GM11168 (cell line): ENCODE data around the gene TMEM17.

ENCODE experiments used
- in situ Hi-C: fragments of 300-500 bp; cut with MboI; formaldehyde crosslinking; loops from one replicate; pipeline ENCODE4 v1.12.0; 2022; ENCODE audit warnings: low sequenced_read_pairs; ENCODE audit not compliant: unreplicated experiment

TMEM17 gene

DNA sequence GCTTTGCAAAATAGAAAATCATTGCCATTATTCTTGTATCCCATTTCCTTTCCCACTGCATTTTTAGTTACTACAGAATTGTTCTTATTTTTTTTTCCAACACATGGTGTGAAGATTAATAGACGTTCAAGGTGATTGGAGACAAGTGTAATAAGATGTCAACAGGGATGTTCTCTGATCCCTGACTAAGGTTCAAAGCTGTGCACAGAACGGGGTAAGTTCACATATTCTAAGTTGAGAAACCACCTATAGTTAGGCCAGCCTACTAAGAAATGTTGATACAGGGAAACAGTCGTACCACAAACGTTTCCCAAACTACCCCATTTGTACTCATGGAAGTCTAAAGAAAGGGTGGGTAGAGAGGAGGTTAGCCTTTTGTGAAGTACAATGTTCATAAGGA is 6.4 kb upstream of the TMEM17 start:
- in situ Hi-C loops = no loop called here

DNA sequence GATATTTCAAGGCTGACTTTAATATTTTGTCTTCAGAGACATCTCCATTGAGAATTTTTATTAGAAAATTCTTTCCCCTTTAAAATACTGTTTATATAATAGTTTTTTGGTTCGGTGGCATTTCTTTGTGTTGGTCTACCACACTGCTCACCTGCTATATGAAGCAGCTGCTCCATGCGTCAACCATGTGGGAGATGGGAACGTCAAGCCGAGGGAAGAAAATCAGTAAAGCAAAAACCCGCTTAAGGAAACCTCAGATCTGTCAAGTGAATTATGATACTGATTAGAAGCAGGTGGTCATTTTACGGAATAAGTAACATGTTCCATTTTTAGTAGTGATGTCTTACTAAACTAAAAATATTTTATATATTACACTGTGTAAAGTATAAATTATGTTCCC is 5.6 kb upstream of the TMEM17 start:
- in situ Hi-C loops = no loop called here

DNA sequence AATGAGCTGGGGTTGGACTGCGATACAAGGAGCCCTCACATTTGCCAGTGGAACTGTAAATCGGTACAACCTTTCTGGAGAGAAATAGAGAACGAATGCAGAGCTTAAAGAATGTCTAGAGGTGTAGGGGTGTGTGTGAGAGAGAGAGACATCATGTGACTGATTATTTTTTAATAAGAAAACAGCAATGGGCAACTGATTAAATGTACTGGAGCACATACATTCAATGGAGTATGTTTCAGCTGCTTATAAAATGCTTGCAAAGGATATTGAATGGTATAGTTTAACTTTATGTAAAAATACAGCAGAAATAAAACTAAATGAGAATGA is 391 bp upstream of the TMEM17 start:
- in situ Hi-C loops = no loop called here

DNA sequence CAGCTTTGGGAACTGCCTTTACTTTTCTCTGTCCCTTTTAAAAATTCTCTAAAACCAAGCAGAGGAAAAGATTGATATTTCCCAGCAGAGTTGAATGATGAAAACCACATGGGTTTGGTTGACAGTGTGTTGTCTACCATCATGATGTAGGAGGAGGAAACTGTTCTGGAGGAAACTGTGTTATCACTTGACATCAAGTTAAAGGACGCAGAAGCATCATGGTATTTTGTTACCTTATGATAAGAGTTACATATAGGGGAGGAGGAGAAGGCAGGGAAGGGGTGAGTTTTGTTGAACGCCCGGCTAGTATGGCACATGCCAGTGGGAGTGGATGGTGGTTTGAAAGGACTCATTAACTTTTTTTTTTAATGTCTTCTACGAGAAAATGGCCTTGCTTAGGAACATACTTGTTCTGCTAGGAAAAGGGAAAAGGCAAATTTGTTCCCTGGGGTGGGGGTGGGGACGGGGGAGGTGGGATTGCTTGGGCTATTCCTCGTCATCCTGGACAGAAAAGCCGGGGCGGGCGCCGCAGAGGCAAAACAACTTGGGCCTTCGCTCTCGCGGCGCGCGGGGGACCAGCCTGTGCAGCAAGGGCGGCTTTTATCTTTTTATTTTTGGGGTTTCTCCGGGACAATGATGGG is 766 bp downstream of the TMEM17 start:
- in situ Hi-C loops = no loop called here

DNA sequence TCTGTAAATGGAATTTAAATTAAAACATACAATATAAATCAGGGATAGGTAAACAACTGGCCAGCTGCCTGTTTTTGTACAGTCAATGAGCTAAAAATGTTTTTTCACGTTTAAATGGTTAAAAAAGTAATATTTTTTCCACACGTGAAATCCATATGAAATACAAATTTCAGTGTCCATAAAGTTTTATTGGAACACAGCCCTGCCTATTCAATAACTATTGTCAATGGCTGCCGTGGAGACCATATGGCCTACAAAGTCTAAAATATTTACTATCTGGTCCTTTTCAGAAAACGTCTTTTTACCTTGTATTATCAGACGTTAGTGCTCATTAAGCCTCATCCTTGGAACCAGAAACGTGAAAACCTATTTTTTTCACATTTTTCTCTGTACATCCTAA is 1.3 kb downstream of the TMEM17 start:
- in situ Hi-C loops = no loop called here

DNA sequence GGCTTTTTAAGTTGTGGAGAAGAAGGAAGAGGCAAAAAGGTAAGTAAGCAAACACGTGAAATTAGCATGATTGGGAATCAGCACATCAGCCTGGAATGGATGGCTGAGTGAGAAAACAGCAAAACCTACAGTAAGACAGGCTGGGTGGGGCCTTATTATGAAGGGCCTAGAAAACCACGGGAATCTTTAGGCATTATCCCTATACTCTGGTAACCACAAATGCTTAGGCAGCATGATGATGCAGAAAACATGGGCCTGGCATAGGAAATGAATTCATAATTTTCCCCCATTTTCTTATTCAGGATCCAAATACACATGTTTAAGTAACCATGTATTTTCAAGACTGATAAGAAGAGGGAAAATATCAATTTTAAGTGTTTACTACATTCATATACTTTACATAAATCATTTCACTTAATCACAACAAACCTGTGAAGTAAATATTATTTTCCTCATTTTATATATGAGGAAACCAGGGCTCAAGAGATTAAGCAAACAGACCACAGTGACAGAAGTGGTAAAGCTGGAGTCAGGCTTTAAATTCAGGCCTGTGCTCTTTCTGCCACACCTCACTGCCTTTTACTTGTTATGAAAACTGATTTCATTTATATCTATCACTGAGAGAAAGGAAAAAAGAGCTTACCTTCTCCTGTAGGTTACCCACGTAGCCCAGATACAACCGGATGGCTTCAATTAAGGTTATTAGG is 4.0 kb downstream of the TMEM17 start:
- in situ Hi-C loops = no loop called here

DNA sequence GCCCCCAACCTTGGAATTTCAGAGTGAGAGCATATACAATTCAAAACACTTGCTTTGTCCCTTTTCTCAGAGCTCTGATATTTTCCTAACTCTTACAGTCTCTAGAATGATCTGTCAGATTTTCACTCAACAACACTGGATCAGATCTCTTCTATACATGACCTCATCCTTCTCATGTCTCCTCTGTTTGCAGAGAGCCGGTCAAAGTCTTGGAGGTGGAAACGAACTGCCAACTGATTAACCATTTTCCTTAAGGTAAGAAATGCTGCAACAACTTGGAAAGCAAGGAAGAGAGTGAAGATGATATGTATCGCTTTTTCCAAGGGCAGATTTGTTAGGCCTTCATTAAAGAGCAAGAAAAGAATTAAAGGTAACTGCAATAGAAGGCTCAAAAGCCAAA is 4.9 kb downstream of the TMEM17 start:
- in situ Hi-C loops = no loop called here

DNA sequence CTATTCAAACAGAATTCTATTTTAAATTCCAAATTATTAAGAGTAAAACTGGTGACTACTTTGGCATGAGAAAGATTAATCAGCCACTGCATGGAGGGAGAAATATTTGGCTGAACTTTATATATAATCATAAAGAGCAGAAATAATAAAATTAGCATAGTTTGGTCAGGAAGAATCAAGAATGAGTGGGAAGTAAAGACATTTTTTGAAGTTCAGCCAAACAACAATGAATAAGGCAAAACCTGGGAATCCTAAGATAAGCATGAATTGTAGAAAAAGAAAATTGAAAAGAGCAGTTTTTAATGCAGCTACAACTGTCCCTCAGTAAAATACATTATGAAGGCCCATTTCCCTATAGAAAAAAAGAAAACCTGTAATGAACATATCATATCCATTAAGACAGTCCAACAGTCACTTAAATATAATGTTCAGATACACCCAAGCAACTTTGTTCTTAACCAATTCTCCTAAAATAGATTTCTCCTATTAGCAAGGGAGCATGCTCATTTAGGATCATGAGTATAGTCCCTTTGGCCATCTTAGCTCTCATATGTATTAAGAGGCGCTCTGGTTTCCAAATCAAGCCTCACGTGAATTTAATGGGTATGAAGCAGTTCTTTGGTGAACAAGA is 6.5 kb downstream of the TMEM17 start:
- in situ Hi-C loops = no loop called here

DNA sequence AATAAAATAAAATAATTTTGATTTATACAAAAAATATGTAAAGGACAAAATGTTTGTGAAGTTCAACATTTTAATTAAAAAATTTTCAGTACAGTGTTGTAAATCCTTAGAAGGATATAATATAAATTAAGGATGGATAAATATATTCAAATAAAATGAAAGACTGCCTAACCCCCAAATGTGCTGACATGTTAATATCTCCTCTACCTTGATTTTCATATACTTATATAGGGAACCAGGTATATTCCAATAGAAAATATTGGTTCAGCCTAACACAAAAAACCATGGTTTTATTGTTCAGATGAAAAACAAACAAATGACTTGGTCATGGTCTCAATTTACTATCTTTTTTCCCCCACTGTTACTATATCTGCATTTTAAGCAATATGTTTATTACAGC is 7.3 kb downstream of the TMEM17 start:
- in situ Hi-C loops = no loop called here

DNA sequence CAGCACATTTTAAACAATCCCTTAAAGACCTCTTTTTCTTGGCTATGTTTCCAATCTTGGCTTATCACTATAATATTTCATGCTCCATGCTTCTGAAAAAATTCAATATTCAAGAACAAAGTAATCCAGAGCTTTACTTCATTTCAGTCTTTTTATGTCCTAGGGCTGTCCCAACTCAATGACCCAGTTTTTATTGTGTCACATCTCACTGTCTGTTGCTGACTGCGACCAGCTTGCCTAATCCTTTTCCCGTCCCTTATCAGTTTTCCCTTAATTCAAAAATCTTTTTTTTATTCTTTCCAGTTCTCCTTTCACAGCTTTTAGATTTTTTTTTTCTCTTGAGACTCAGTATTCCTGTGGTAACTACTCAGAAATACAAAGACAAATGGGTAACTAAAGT is 10.2 kb downstream of the TMEM17 start:
- in situ Hi-C loops = no loop called here

DNA sequence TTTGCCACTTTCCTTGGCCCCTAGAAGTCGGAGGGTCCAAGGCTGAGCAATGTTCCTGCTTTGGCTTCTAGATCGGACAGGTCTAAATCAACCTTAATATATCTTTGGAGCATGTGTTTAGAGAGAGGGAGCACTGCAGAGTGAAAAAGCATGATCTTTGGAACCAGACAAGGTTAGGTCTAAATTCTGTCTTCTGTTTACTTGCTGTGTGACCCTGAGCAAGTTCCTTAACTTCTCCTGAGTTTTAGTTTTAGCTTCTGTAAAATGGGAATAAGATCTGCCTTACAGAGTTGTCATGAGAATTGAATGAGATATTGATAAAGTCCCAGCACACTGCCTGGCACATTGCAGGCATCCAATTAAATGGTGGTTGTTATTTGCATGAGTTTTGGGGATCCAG is 13.9 kb downstream of the TMEM17 start:
- in situ Hi-C loops = no loop called here

DNA sequence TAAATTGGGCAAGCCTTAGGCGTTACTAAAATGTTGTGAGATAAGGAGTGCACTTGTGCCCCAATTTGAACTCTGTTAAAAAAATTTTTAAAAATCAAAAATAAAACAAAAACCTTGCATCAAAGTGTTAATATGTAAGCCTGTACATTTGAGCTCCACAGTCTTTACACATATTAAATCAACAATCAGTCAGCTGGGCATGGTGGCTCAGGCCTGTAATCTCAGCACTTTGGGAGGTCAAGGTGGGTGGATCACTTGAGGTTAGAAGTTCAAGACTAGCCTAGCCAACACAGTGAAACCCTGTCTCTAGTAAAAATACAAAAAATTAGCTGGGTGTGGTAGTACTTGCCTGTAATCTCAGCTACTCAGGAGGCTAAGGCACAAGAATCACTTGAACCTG is 16.3 kb downstream of the TMEM17 start:
- in situ Hi-C loops = no loop called here

DNA sequence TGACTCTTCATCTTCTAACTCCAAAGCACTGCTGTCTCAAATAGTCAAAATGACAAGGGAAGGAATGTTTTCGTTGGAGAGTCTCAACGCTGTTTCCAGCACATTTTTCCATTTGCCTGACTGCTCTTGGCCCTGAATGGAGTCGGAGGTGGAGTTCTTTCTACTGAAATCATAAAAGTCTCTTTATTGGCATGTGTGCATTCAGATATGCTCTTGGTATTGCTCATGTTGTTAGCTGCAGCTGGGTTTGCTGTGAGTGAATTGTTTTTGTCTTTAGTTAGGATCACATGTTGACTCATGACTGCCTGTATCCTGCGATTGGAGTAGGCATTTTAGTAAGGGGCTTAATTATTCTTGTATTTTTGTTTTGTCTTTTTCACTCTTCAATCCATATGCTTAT is 16.8 kb downstream of the TMEM17 start:
- in situ Hi-C loops = no loop called here

DNA sequence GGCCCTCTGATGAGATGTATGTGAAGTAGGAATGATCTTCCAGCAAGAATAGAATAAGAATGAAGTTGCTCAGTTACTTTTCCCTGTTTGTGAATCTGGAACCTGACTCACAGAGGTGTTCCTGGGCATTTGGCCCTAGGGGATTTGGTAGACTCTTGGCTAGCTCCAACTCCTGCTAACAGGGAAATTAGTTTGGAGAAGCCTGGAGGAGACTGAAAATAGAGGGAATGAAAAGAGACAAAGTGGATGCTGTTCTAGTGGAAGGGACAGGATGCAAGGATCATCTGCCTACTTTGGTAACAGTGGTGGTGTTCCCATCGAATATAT is 19.6 kb downstream of the TMEM17 start:
- in situ Hi-C loops = no loop called here

DNA sequence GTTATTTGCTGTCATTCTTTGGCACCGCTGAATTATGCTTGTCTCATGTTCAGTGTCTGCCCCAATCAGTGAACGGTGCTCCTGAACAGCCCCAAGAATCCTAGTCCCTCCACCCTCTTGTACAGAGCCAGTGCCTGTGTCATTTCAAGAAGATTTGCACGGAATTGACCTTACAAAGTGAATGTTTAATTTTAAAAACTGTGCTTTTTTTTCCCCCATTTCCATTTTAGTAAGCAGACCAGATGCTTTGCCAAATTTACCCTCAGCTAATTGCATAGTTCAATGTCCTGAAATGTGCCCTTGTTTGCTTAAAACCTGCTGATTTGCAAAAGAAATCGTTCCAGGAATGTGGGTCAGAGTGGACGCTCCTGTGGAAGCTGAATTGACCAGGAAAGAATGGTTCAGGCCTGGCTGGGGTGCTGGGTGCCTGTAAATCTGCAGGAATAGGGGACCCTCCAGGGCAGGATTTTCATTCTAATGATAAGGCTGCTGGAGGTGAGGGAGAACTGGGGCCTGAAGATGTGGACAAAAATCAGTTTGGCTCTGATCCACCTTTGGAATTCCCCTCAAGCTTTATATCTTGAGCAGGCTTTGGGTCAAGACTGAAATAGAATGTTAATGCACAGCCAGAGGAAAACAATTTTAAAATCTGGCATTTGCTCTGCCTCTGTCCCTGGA is 20.1 kb downstream of the TMEM17 start:
- in situ Hi-C loops = no loop called here

DNA sequence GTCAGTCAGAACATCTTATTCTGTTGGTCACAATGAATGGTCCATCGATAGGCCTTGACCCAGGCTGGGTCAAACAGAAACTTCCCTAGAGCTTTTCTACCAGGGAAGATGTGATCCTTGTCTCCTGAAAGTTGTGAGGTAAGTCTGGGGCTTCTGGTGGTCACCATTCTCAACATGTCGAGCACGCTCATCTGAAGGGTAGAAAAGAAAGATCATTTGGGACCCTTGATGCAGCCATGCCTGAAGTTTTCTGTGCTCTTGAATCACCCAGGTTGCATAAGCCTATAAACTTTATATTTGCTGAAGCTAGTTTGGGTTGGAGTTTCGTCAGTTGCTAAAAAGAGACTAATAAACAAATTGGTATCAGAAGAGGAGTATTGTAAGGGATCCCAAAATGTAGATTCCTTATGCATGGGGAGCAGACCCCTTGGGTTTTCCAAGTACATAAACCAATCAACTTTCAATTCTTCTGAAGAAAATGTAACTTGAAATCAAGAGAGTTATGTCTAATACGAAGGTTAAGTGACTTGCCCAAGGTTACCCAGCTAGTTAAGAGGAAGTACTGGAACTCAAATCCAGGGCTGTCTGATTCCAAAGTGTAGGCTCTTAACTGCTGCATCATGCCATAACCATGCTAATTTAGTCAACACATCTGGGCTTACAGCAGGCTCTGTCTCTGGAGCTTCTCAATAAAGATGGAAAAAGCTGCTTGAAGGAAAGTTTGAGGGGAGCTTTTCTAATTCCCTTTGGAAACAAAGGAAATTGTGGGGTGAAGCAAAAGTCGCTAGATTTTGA is 23.2 kb downstream of the TMEM17 start:
- in situ Hi-C loops = no loop called here

DNA sequence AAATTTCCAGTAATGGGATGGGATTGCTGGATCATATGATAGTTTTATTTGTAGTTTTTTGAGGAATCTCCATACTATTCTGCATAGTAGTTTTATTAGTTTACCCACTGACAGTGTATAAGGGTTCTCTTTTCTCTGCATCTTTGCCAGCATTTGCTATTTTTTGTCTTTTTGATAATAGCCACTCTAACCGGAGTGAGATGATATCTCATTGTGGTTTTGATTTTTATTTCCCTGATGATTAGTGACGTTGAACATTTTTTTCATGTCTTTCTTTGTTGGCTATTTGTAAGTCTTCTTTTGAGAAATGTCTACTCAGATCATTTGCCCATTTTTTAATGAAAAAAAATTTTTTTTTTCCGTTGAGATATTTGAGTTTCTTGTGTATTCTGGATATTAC is 26.1 kb downstream of the TMEM17 start:
- in situ Hi-C loops = no loop called here

DNA sequence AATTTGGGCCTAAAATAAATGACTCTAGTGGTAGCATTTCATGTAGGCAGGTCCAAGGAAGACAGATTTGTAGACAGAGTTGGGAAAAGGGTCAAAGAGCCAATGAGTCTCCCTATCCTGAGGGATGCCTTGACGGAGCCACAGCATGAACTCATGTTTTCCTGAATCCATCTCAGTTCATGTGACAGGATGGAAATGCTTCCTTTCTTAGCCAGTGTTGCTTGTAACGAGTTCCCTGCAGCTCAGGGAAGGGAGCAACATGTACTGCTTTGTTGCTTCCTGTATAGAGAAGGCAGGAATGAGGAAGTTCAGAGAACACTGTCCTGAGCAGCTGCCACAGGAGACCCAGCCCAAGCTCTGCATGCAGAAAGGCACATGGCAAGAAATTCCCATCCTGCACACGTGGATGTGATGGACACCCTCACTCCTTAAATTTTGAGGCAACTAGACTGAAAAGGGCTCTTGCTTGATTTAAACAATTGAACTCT is 27.9 kb downstream of the TMEM17 start:
- in situ Hi-C loops = no loop called here

DNA sequence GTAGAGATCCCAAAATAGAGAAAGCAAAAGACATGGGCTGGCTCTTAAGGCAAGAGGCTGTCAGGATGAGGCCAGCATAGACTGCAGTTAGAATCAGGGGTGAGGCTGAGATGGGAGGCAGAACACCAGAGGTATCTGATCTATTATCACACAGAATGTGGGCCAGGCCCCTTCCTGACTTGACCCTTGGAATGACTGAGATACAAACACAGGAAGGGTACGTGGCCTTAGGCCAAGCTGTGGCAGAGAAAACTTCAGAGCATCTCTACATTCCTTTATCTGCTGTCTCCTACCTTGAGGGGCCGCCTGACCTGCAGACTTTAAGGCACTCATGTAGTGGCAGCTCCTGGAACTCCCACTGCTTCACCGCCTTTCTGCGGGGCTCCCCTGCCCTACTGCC is 28.4 kb downstream of the TMEM17 start:
- in situ Hi-C loops = no loop called here

DNA sequence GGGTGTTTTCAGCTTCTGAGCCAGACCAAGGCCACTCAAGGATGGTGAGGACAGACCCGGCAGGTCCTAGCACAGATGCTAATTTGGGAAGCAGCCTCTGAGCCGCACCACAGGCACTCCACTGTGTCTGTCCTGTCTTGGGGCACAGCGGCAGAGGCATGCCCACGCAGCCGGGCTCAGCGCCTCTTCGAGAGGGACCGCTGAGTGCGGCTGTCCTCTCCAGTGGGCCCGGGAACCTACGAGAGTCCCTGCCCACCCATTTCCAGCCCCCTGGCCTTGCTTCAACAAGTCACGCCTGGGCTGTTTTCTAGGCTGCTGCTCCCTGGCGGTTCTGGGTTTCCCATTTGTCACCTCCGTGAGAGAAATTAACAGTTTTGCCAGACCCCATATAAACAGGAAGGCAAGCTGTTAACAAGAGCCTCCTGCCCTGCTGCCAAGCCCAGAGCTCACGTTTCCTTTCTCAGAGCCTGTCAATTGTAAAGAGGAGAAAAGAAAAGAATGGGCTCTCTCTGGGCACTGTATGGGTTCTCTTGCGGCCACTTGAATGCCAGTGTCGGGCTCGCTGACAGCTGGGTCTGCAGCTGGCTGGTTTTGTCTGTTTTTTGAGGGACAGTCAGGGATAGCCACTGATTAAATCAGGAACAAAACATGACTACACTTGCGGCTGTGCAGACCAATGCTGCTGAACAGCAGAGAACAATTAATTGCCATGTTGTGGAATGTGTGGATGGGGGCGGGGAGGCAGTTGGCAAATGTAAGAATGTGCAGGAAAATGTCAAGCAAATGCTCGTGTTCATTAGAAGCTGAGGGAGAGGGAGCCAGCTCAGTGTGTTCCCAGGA is 30.6 kb downstream of the TMEM17 start:
- in situ Hi-C loops = no loop called here
